GM12892 (cell line): ENCODE data around the gene KCNIP4.

Experiments used
- DNase-seq: peaks from one replicate; pipeline ENCODE4 v3.0.0; 2011; ENCODE audit not compliant: insufficient read length
- FAIRE-seq: peaks from 2 replicates; lab custom pipeline; 2011; peaks lifted over from hg19 to GRCh38; lab: Jason Lieb, UNC
- POLR2A ChIP-seq: IDR thresholded peaks from 2 replicates; pipeline ENCODE4 v1.6.1; 2011; ENCODE audit warnings: low read depth, low read length, control low read depth
- POLR2AphosphoS5 ChIP-seq: IDR thresholded peaks from 2 replicates; pipeline ENCODE4 v1.6.1; 2011; ENCODE audit warnings: low read depth, low read length, control low read depth
- TAF1 ChIP-seq: IDR thresholded peaks from 2 replicates; pipeline ENCODE4 v1.6.1; 2011; ENCODE audit warnings: low read depth, mild to moderate bottlenecking, control low read depth, low read length, borderline replicate concordance

KCNIP4 gene

GRCh38 chr4:21034728-21035127 is 913.8 kb downstream of the KCNIP4 start:
- no peak for TF ChIP-seq POLR2AphosphoS5
- no peak for TF ChIP-seq POLR2A
- no peak for TF ChIP-seq TAF1
- no peak for FAIRE-seq

GRCh38 chr4:21032089-21032645 is 916.4 kb downstream of the KCNIP4 start:
- no peak for FAIRE-seq
- DNase-seq: no peak
- TF ChIP-seq POLR2A: no peak
- no peak for TF ChIP-seq TAF1
- TF ChIP-seq POLR2AphosphoS5: no peak

More at GRCh38 chr4:21034728-21035127, 913.8 kb downstream of the KCNIP4 start:
- DNase-seq: no peak

- FAIRE-seq (no peak), DNase-seq (no peak)
- TF ChIP-seq POLR2AphosphoS5 (no peak), POLR2A (no peak), TAF1 (no peak)
These were observed 929.8 kb downstream of the KCNIP4 start for GRCh38 chr4:21018817-21019216.

- FAIRE-seq (no peak), DNase-seq (no peak)
- TF ChIP-seq TAF1: no peak
- no peak for TF ChIP-seq POLR2A
- no peak for TF ChIP-seq POLR2AphosphoS5
These were observed 935.1 kb downstream of the KCNIP4 start for GRCh38 chr4:21013501-21013900.

- DNase-seq (no peak), FAIRE-seq (no peak)
- TF ChIP-seq TAF1 (no peak), POLR2A (no peak), POLR2AphosphoS5 (no peak)
These were observed 935.7 kb downstream of the KCNIP4 start for GRCh38 chr4:21012851-21013331.

GRCh38 chr4:21011106-21011505 is 937.5 kb downstream of the KCNIP4 start:
- FAIRE-seq: no peak
- DNase-seq: no peak
- TF ChIP-seq POLR2AphosphoS5: no peak
- no peak for TF ChIP-seq TAF1
- no peak for TF ChIP-seq POLR2A

GRCh38 chr4:21009956-21010355 is 938.6 kb downstream of the KCNIP4 start:
- TF ChIP-seq TAF1: no peak
- TF ChIP-seq POLR2AphosphoS5: no peak
- TF ChIP-seq POLR2A: no peak
- no peak for DNase-seq
- no peak for FAIRE-seq

- TF ChIP-seq TAF1 (no peak), POLR2A (no peak), POLR2AphosphoS5 (no peak)
- FAIRE-seq: no peak
These were observed 942.9 kb downstream of the KCNIP4 start for GRCh38 chr4:21005647-21006046.

GRCh38 chr4:21002976-21003375 is 945.6 kb downstream of the KCNIP4 start:
- no peak for FAIRE-seq
- DNase-seq: no peak
- TF ChIP-seq POLR2AphosphoS5: no peak
- no peak for TF ChIP-seq TAF1
- TF ChIP-seq POLR2A: no peak

More at GRCh38 chr4:21005647-21006046, 942.9 kb downstream of the KCNIP4 start:
- DNase-seq: no peak

GRCh38 chr4:21002286-21002685 is 946.3 kb downstream of the KCNIP4 start:
- FAIRE-seq: no peak
- TF ChIP-seq TAF1 (no peak), POLR2AphosphoS5 (no peak), POLR2A (no peak)

GRCh38 chr4:21001490-21001889 is 947.1 kb downstream of the KCNIP4 start:
- DNase-seq (no peak), FAIRE-seq (no peak)
- no peak for TF ChIP-seq POLR2A
- no peak for TF ChIP-seq TAF1
- no peak for TF ChIP-seq POLR2AphosphoS5

More at GRCh38 chr4:21002286-21002685, 946.3 kb downstream of the KCNIP4 start:
- DNase-seq: no peak

- TF ChIP-seq POLR2A (no peak), TAF1 (no peak), POLR2AphosphoS5 (no peak)
- FAIRE-seq (no peak), DNase-seq (no peak)
These were observed 950.7 kb downstream of the KCNIP4 start for GRCh38 chr4:20997886-20998285.

GRCh38 chr4:20995610-20996009 is 953.0 kb downstream of the KCNIP4 start:
- no peak for FAIRE-seq
- DNase-seq: no peak

More at GRCh38 chr4:20995610-20996009, 953.0 kb downstream of the KCNIP4 start:
- no peak for TF ChIP-seq POLR2A
- no peak for TF ChIP-seq POLR2AphosphoS5
- no peak for TF ChIP-seq TAF1
